Lower leg skin (tissue), 3 donors: ENCODE data around the gene PDE8B.

Experiments used
- CTCF ChIP-seq, 3 donors: fragments of 450-650 bp; IDR thresholded peaks; one replicate each; pipeline ENCODE4 v1.5.1; 2016; ENCODE audit warnings: antibody characterized with exemption in 3 of 3, mild to moderate bottlenecking in 3 of 3, moderate library complexity in 2 of 3
- POLR2A ChIP-seq, 2 donors: fragments of 450-650 bp; IDR thresholded peaks; one replicate each; pipeline ENCODE4 v1.6.1; 2016 to 2017; ENCODE audit warnings: antibody characterized with exemption in 2 of 2, mild to moderate bottlenecking in 1 of 2, moderate library complexity in 1 of 2

DNA sequence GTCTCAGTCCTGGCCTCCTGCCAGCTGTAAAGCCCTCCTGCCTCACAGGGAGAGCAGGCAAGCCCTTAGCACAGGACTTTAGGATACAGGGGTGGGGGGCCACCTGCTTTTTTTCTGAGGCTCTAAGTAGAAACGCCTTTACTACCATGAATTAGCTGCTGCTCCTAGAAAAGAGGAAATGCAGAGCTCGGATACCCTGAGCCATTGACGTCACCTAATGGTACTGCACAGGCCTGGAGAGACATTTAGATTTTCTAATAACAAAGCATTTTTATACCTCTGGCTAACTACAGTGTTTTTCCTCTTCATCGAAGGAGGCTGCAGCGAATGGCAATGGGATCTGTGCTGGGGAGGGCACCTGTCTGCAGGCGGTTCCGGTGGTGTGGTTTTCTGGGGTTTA lies 144.6 kb downstream of the PDE8B start:
- TF ChIP-seq CTCF (IDR thresholded peaks at IDR 0.05), result no peak
- no peak for TF ChIP-seq POLR2A (IDR thresholded peaks at IDR 0.05)
